B cell (primary cell): ENCODE data around the gene WWC2. TPM values are rescaled to one million over a fixed set of nuclear protein-coding genes. Genes with fewer than 3 reads are reported as not detected.

Source experiments
- ATAC-seq: fragments of 200-7000 bp; cut with Tn5 transposase; one replicate; pipeline ENCODE4 v1.10.0; 2021; ENCODE audit warnings: low read depth, mild to moderate bottlenecking, moderate number of reproducible peaks, moderate library complexity
- CTCF ChIA-PET: fragments of 350-600 bp; sonication (Branson Sonifier 250); formaldehyde crosslinking; loops from one replicate; lab custom pipeline; 2021; ENCODE audit warnings: antibody characterized with exemption, inconsistent platforms; lab: Charles Lee
- POLR2A ChIA-PET: fragments of 350-600 bp; sonication (Branson Sonifier 250); formaldehyde crosslinking; loops from one replicate; lab custom pipeline; 2021; ENCODE audit warnings: antibody characterized with exemption; lab: Charles Lee
- DNase-seq: peaks from one replicate; pipeline ENCODE4 v3.0.0; 2013
- H2AFZ ChIP-seq: 2 replicates; pipeline ENCODE4 v1.6.1; 2012; ENCODE audit warnings: mild to moderate bottlenecking, low read depth, low read length; ENCODE audit not compliant: insufficient read depth, poor library complexity, severe bottlenecking
- H3K27ac ChIP-seq, 2 donors: 1 replicate in 1 of 2; 2 replicates in 1 of 2; pipeline ENCODE4 v1.5.1; 2012 to 2013; ENCODE audit warnings: low read length in 2 of 2, mild to moderate bottlenecking in 2 of 2, moderate library complexity in 1 of 2
- H3K27me3 ChIP-seq, 4 experiments: fragments of 200-600 bp in 1 of 4; sonication (generic) in 1 of 4; replicated peaks in 1 of 4; 1 replicate in 2 of 4; 2 replicates in 2 of 4; pipeline versions ENCODE4 v1.6.1 to v1.7.0; 2013 to 2016; ENCODE audit warnings: low read length in 3 of 4, mild to moderate bottlenecking in 2 of 4, mixed read lengths in 1 of 4, moderate library complexity in 1 of 4; ENCODE audit not compliant: insufficient read depth in 4 of 4, control insufficient read depth in 3 of 4; ENCODE audit errors: control extremely low read depth in 1 of 4
- H3K36me3 ChIP-seq, 2 experiments: replicated peaks in 1 of 2; 1 replicate in 1 of 2; 2 replicates in 1 of 2; pipeline versions ENCODE4 v1.6.1 to v1.7.1; 2013; ENCODE audit warnings: low read length in 1 of 2; ENCODE audit not compliant: insufficient read depth in 2 of 2, control insufficient read depth in 1 of 2; ENCODE audit errors: control extremely low read depth in 1 of 2, extremely low read depth in 1 of 2
- H3K4me1 ChIP-seq, 2 donors: fragments of 200-600 bp in 1 of 2; sonication (generic) in 1 of 2; 1 replicate in 1 of 2; 2 replicates in 1 of 2; pipeline versions ENCODE4 v1.5.1 to v1.6.1; 2013 to 2017; ENCODE audit warnings: low read length in 2 of 2; ENCODE audit not compliant: control insufficient read depth in 2 of 2, insufficient read depth in 2 of 2
- H3K4me2 ChIP-seq: replicated peaks from 2 replicates; pipeline ENCODE3; 2012; ENCODE audit warnings: mild to moderate bottlenecking, low read depth, low read length; ENCODE audit not compliant: poor library complexity, severe bottlenecking
- H3K4me3 ChIP-seq, 5 experiments: fragments of 200-600 bp in 1 of 5; sonication (generic) in 1 of 5; 1 replicate in 3 of 5; 2 replicates in 2 of 5; pipeline versions ENCODE4 v1.5.1 to v1.7.0; 2011 to 2016; ENCODE audit warnings: low read length in 4 of 5, mild to moderate bottlenecking in 4 of 5, low read depth in 2 of 5, control low read depth in 1 of 5, moderate library complexity in 1 of 5; ENCODE audit not compliant: insufficient read depth in 1 of 5; ENCODE audit errors: control extremely low read depth in 1 of 5, extremely low read depth in 1 of 5
- H3K79me2 ChIP-seq: fragments of 200-600 bp; sonication (generic); one replicate; pipeline ENCODE4 v1.6.0; 2016; ENCODE audit warnings: low read length; ENCODE audit not compliant: control insufficient read depth, insufficient read depth
- H3K9ac ChIP-seq: fragments of 200-600 bp; sonication (generic); 2 replicates; pipeline ENCODE4 v1.6.1; 2017; ENCODE audit warnings: mild to moderate bottlenecking, low read length, moderate library complexity
- H3K9me3 ChIP-seq, 3 donors: one replicate each; pipeline versions ENCODE4 v1.6.1 to v1.7.1; 2013; ENCODE audit warnings: low read length in 2 of 3; ENCODE audit not compliant: control insufficient read depth in 2 of 3, insufficient read depth in 1 of 3; ENCODE audit errors: control extremely low read depth in 1 of 3
- H4K20me1 ChIP-seq: 2 replicates; pipeline ENCODE4 v1.6.0; 2012; ENCODE audit warnings: mild to moderate bottlenecking, low read length; ENCODE audit not compliant: insufficient read depth, control insufficient read depth, poor library complexity, severe bottlenecking
- H3K27ac Mint-ChIP-seq: one replicate; pipeline ENCODE4 v1.8.0; 2021; ENCODE audit warnings: mixed read lengths
- H3K27me3 Mint-ChIP-seq: one replicate; pipeline ENCODE4 v1.8.0; 2021; ENCODE audit warnings: mixed read lengths
- H3K4me1 Mint-ChIP-seq: one replicate; pipeline ENCODE4 v1.8.0; 2021; ENCODE audit warnings: mixed read lengths
- H3K4me3 Mint-ChIP-seq: one replicate; pipeline ENCODE4 v1.8.0; 2021; ENCODE audit warnings: mixed read lengths
- H3K9me3 Mint-ChIP-seq: one replicate; pipeline ENCODE4 v1.8.0; 2022; ENCODE audit warnings: mixed read lengths; ENCODE audit not compliant: insufficient read depth
- EZH2 ChIP-seq: IDR thresholded peaks from 2 replicates; pipeline ENCODE4 v1.6.1; 2012; ENCODE audit warnings: borderline replicate concordance, low read depth, mild to moderate bottlenecking, moderate library complexity, low read length; ENCODE audit not compliant: insufficient read depth, poor library complexity, severe bottlenecking
- WGBS: methylation state at CpG from one replicate; pipeline ENCODE4 v1.1.5; 2013; ENCODE audit warnings: missing lambda C conversion rate; ENCODE audit not compliant: insufficient coverage; 5-methylcytosine and 5-hydroxymethylcytosine counted together
- intact Hi-C: fragments of 100-400 bp; cut with micrococcal nuclease; formaldehyde crosslinking; loops from one replicate; pipeline ENCODE4 v1.10.0; 2022
- polyA plus RNA-seq: library from polyadenylated mRNA; depleted of rRNA; stranded (reverse); fragments of >200 nt; gene quantifications from 2 replicates; pipeline ENCODE4 v1.2.3, GENCODE V29; 2012
- total RNA-seq, 2 donors: library from RNA; stranded (reverse); fragments of 120-200 nt in 1 of 2; gene quantifications; 1 replicate in 1 of 2; 2 replicates in 1 of 2; pipeline versions ENCODE4 v1.2.3 to v1.2.4, GENCODE V29; 2013 to 2022
- TF ChIP-seq, protein P1 (sequence below): fragments of 200-600 bp; IDR thresholded peaks from one replicate; pipeline ENCODE4 v1.8.0; 2022; ENCODE audit warnings: antibody characterized with exemption, mild to moderate bottlenecking

The WWC2 gene
- total and polyA plus RNA-seq, 2 donors (not counting 1 experiment from before 2014, with no cell fraction given): 0.07 to 0.32 TPM

DNA sequence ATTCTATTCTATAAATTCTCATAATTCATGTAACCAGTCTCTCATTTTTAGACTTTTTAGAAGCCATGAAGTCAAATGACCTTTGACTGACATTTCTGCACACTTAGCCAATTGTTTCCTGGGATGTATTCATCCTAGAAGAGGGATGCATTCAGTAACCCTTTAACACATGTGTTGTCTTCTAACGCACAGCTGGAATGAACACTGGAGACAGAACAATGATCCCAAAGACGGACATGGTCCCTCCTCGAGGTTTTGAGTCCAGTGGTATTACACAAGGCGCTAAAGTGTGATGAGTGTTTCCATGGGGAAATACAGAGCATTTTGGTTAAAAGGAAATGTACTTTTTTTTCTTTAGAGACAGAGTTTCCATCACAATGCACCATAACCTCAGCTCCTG, 263.0 kb downstream of the WWC2 start:
- H3K27me3 ChIP-seq: no peaks in the 10 kb centered on the region
- no peaks in the 10 kb centered on the region for H3K79me2 ChIP-seq
- Mint-ChIP-seq H3K4me1 (no peaks in the 10 kb centered on the region), H3K27ac (no peak overlapping the region), H3K27me3 (peaks cover 12% of the 10 kb centered on the region), H3K4me3 (no peak overlapping the region), H3K9me3 (no peaks in the 10 kb centered on the region)
- no peak overlapping the region for H3K4me3 ChIP-seq
- H3K36me3 ChIP-seq: no peaks in the 10 kb centered on the region
- TF ChIP-seq EZH2: no peak
- TF ChIP-seq, protein P1, sequence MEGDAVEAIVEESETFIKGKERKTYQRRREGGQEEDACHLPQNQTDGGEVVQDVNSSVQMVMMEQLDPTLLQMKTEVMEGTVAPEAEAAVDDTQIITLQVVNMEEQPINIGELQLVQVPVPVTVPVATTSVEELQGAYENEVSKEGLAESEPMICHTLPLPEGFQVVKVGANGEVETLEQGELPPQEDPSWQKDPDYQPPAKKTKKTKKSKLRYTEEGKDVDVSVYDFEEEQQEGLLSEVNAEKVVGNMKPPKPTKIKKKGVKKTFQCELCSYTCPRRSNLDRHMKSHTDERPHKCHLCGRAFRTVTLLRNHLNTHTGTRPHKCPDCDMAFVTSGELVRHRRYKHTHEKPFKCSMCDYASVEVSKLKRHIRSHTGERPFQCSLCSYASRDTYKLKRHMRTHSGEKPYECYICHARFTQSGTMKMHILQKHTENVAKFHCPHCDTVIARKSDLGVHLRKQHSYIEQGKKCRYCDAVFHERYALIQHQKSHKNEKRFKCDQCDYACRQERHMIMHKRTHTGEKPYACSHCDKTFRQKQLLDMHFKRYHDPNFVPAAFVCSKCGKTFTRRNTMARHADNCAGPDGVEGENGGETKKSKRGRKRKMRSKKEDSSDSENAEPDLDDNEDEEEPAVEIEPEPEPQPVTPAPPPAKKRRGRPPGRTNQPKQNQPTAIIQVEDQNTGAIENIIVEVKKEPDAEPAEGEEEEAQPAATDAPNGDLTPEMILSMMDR: no peak
- CTCF ChIA-PET: no interaction called here
- DNase-seq: no peak
- H3K4me2 ChIP-seq: no peak overlapping the region
- WGBS: 100% methylated on average over 1 of the region's 4 CpGs
- no peaks in the 10 kb centered on the region for H4K20me1 ChIP-seq
- H3K27ac ChIP-seq: no peak overlapping the region
- no peak for ATAC-seq
- no peaks in the 10 kb centered on the region for H3K4me1 ChIP-seq
- no peak overlapping the region for H3K9ac ChIP-seq
- H3K9me3 ChIP-seq: no peaks in the 10 kb centered on the region
- intact Hi-C loops: no loop called here
- POLR2A ChIA-PET: no interaction called here
- no peak overlapping the region for H2AFZ ChIP-seq

DNA sequence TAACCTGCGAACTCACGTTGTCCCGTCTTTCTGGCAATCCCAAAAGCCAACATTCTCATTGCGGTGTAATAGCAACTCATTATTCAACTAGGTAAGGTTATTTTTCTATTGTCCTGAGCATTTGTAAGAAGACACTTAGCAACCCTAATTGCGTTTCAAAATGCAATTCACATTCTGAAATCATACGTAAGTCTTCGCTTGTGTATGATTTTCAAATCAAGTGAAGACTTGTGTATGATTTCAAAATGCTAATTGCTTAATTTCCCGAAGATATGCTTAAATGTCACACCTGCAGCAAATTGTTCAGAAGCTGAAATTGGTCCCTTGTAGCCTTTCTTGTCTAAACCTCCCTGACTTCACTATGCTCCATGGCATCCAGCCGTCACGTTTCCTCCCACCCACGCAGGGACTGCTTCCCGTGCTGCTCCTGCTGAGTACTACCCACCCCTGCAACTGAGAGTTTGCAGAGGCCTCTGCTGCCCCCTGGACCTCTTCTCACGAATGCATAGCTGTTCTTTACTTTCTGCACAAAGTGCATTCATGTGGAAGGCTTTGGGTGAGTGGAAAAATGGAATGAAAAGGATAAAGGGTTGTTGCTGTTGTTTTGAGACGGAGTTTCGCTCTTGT, 264.0 kb downstream of the WWC2 start:
- Mint-ChIP-seq H3K27me3 (peaks cover 3% of the 10 kb centered on the region), H3K9me3 (no peaks in the 10 kb centered on the region), H3K27ac (no peak overlapping the region), H3K4me3 (no peak overlapping the region), H3K4me1 (no peaks in the 10 kb centered on the region)
- no peaks in the 10 kb centered on the region for H3K27me3 ChIP-seq
- H3K4me3 ChIP-seq: no peak overlapping the region
- no peaks in the 10 kb centered on the region for H4K20me1 ChIP-seq
- intact Hi-C loops: no loop called here
- H3K79me2 ChIP-seq: no peaks in the 10 kb centered on the region
- TF ChIP-seq, protein P1: no peak
- no peak for TF ChIP-seq EZH2
- POLR2A ChIA-PET: no interaction called here
- no peaks in the 10 kb centered on the region for H3K4me1 ChIP-seq
- DNase-seq (no peak), ATAC-seq (no peak)
- H3K36me3 ChIP-seq: no peaks in the 10 kb centered on the region
- no peaks in the 10 kb centered on the region for H3K9me3 ChIP-seq
- CTCF ChIA-PET: no interaction called here
- H3K9ac ChIP-seq: no peak overlapping the region
- 91% methylated on average over 4 of the region's 15 CpGs for WGBS
- no peak overlapping the region for H3K27ac ChIP-seq
- no peak overlapping the region for H2AFZ ChIP-seq
- H3K4me2 ChIP-seq: no peak overlapping the region
